KMS-11 (cell line): Measurements from ENCODE around the gene CTNNA3.

Experiments
- H2AFZ ChIP-seq: fragments of 200-600 bp; sonication (generic); 2 replicates; pipeline ENCODE4 v1.6.1; 2016; ENCODE audit warnings: antibody characterized with exemption, mixed run types, low read depth
- H3K27ac ChIP-seq: fragments of 200-600 bp; sonication (generic); 2 replicates; pipeline ENCODE4 v1.6.1; 2016; ENCODE audit warnings: mild to moderate bottlenecking, mixed run types
- H3K27me3 ChIP-seq: fragments of 200-600 bp; sonication (generic); 2 replicates; pipeline ENCODE4 v1.6.1; 2017; ENCODE audit warnings: mild to moderate bottlenecking, low read depth, mixed run types, moderate library complexity; ENCODE audit not compliant: insufficient read depth
- H3K36me3 ChIP-seq: fragments of 200-600 bp; sonication (generic); 2 replicates; pipeline ENCODE4 v1.6.1; 2017; ENCODE audit warnings: mild to moderate bottlenecking, mixed run types; ENCODE audit not compliant: insufficient read depth
- H3K4me1 ChIP-seq: fragments of 200-600 bp; sonication (generic); 2 replicates; pipeline ENCODE4 v1.6.1; 2016; ENCODE audit warnings: mild to moderate bottlenecking, low read depth, mixed run types; ENCODE audit not compliant: poor library complexity, severe bottlenecking
- H3K4me2 ChIP-seq: fragments of 200-600 bp; sonication (generic); 2 replicates; pipeline ENCODE4 v1.7.0; 2016; ENCODE audit warnings: mild to moderate bottlenecking, mixed run types
- H3K4me3 ChIP-seq: fragments of 200-600 bp; sonication (generic); IDR thresholded peaks from 2 replicates; pipeline ENCODE4 v1.6.1; 2017; ENCODE audit warnings: low read depth, low read length, mixed read lengths; ENCODE audit not compliant: insufficient read depth
- H3K79me2 ChIP-seq: fragments of 200-600 bp; sonication (generic); 2 replicates; pipeline ENCODE4 v1.6.1; 2016; ENCODE audit warnings: low read depth, mixed run types; ENCODE audit not compliant: insufficient read depth
- H3K9ac ChIP-seq: fragments of 200-600 bp; sonication (generic); 2 replicates; pipeline ENCODE4 v1.6.1; 2016; ENCODE audit warnings: mild to moderate bottlenecking, mixed run types
- H4K20me1 ChIP-seq: fragments of 200-600 bp; sonication (generic); 2 replicates; pipeline ENCODE4 v1.6.1; 2016; ENCODE audit warnings: mild to moderate bottlenecking, mixed run types; ENCODE audit not compliant: insufficient read depth
- CTCF ChIP-seq: fragments of 200-600 bp; sonication (generic); conservative IDR thresholded peaks from 2 replicates; pipeline ENCODE4 v1.6.1; 2017; ENCODE audit warnings: low read depth, mild to moderate bottlenecking, antibody characterized with exemption, low read length, moderate library complexity, mixed read lengths

CTNNA3 gene

DNA sequence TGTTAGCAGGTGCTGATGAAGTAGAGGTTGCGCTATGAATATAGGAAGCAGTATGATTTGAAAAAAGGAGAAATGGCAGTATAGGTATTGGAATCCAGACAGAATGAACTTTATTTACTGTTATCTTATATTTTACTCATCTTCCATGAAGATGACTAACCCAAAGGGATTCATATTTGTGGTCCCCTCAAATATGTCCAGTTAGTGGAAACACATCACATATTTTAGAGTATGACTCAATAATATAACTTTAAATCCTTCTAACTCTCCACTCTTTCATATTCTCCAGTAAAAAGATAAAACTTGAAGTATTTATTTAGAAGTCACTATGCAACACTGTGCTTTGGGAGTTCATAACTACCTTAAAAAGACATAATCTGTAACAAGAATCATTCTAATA is 1056.6 kb downstream of the CTNNA3 start:
- Histone ChIP-seq H3K27me3 (no peaks in the 10 kb centered on the region), H3K79me2 (no peaks in the 10 kb centered on the region), H3K4me1 (no peaks in the 10 kb centered on the region), H3K4me2 (no peak overlapping the region), H3K9ac (no peak overlapping the region), H3K4me3 (no peak overlapping the region), H4K20me1 (no peaks in the 10 kb centered on the region), H3K36me3 (no peaks in the 10 kb centered on the region), H3K27ac (no peak overlapping the region), H2AFZ (no peak overlapping the region)
- no peak for TF ChIP-seq CTCF

DNA sequence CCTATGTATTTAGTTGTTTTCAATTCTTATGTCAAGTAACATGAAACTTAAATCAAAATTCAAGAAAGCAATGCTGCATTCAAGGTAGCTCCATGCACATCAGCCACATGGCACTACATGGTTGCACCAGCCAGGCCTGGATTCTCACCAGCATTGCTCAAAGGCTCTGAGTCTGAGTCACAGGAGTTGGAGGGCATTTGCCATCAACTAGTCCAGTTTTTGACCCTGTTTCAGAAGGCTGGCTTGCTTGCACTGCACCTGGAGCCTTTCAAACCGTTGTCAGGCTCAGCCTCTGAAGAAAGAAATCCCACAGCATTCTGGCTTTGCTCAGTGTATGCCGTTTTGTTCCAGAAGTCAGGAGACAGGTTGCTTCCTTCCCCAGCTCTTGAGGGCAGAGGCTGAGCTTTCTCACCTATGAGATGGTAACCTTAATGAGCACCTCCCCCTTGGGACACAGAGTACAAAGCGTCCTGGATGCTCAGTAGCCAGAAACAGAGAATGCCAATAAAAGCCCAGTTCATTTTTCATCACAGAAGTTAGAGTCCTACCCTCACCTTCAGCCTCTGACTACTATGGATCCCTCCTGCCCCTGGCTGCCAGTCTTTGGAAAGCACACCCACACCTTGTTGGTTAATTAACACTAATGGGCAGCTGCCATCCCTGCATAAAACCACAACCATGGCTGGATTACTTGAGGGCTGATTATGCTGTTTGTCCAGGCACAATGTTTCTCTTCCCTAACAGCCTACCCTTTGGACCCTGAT is 1058.5 kb downstream of the CTNNA3 start:
- Histone ChIP-seq H3K27ac (no peak overlapping the region), H3K36me3 (no peaks in the 10 kb centered on the region), H2AFZ (no peak overlapping the region), H3K4me3 (no peak overlapping the region), H3K79me2 (no peaks in the 10 kb centered on the region), H3K9ac (no peak overlapping the region), H4K20me1 (no peaks in the 10 kb centered on the region), H3K4me1 (no peaks in the 10 kb centered on the region), H3K27me3 (no peaks in the 10 kb centered on the region), H3K4me2 (no peak overlapping the region)
- no peak for TF ChIP-seq CTCF

DNA sequence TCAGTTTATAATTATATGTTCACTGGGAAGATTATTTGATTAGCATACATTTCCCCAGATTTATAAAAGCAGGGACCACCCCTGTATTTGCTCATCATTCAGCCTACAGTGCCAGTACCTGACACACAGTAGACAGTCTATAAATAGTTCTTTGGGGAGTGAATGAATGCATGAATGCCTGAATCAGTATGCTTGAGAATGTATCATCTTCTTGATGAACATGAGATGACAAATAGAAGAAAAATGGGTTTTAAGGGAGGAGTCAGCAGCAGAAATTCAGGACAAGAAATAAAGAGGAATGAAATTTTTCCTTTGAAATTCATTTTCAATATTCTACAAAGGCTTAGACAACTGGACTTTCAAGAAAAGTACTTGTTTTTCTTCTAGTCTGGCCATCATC is 1066.0 kb downstream of the CTNNA3 start:
- Histone ChIP-seq H3K27me3 (no peaks in the 10 kb centered on the region), H4K20me1 (no peaks in the 10 kb centered on the region), H2AFZ (no peak overlapping the region), H3K4me2 (no peak overlapping the region), H3K4me3 (no peak overlapping the region), H3K36me3 (no peaks in the 10 kb centered on the region), H3K27ac (no peak overlapping the region), H3K79me2 (no peaks in the 10 kb centered on the region), H3K9ac (no peak overlapping the region), H3K4me1 (no peaks in the 10 kb centered on the region)
- no peak for TF ChIP-seq CTCF

GRCh38 chr10:66627156-66627555 is 1068.8 kb downstream of the CTNNA3 start:
- no peaks in the 10 kb centered on the region for H3K27me3 ChIP-seq
- no peaks in the 10 kb centered on the region for H3K36me3 ChIP-seq
- no peaks in the 10 kb centered on the region for H4K20me1 ChIP-seq
- H3K4me2 ChIP-seq: no peak overlapping the region
- TF ChIP-seq CTCF: no peak; the same call in 1 of the 2 replicates
- no peak overlapping the region for H3K27ac ChIP-seq
- no peak overlapping the region for H2AFZ ChIP-seq
- no peaks in the 10 kb centered on the region for H3K4me1 ChIP-seq
- H3K9ac ChIP-seq: no peak overlapping the region
- no peak overlapping the region for H3K4me3 ChIP-seq
- H3K79me2 ChIP-seq: no peaks in the 10 kb centered on the region
